Keratinocyte (primary cell): ENCODE measurements around the gene TAMM41. TPM values are rescaled to one million over a fixed set of nuclear protein-coding genes. Genes with fewer than 3 reads are reported as not detected.

ENCODE experiments used
- DNase-seq: peaks from one replicate; pipeline ENCODE4 v3.0.0-alpha.2; 2011; ENCODE audit warnings: low read depth, missing footprints, low spot score
- FAIRE-seq: peaks from 2 replicates; lab custom pipeline; 2011; peaks lifted over from hg19 to GRCh38; lab: Jason Lieb, UNC
- H2AFZ ChIP-seq: 2 replicates; pipeline ENCODE4 v1.6.0; 2012; ENCODE audit warnings: low read length, control low read depth, inconsistent platforms; ENCODE audit not compliant: control insufficient read depth
- H3K27ac ChIP-seq: 2 replicates; pipeline ENCODE4 v1.5.1; 2011; ENCODE audit warnings: low read length; ENCODE audit not compliant: control insufficient read depth, insufficient read depth
- H3K27me3 ChIP-seq: 3 replicates; pipeline ENCODE4 v1.6.0; 2011; ENCODE audit warnings: low read length; ENCODE audit not compliant: control insufficient read depth, insufficient read depth; ENCODE audit errors: extremely low read depth
- H3K36me3 ChIP-seq, 2 experiments: 2 replicates in 1 of 2; 3 replicates in 1 of 2; pipeline ENCODE4 v1.5.1; 2011; ENCODE audit warnings: low read length in 2 of 2, mild to moderate bottlenecking in 1 of 2; ENCODE audit not compliant: control insufficient read depth in 2 of 2, insufficient read depth in 2 of 2; ENCODE audit errors: extremely low read depth in 1 of 2
- H3K4me1 ChIP-seq: 3 replicates; pipeline ENCODE4 v1.5.1; 2011; ENCODE audit warnings: low read length; ENCODE audit not compliant: control insufficient read depth, insufficient read depth; ENCODE audit errors: extremely low read depth
- H3K4me2 ChIP-seq: 3 replicates; pipeline ENCODE4 v1.6.0; 2011; ENCODE audit warnings: low read depth, low read length; ENCODE audit not compliant: control insufficient read depth, insufficient read depth; ENCODE audit errors: extremely low read depth
- H3K4me3 ChIP-seq, 3 experiments: fragments of 200-600 bp in 1 of 3; sonication (generic) in 1 of 3; 2 replicates in 2 of 3; 3 replicates in 1 of 3; pipeline ENCODE4 v1.5.1; 2011 to 2016; ENCODE audit warnings: low read length in 3 of 3, mild to moderate bottlenecking in 3 of 3, control low read depth in 2 of 3, inconsistent platforms in 1 of 3, low read depth in 1 of 3, mixed read lengths in 1 of 3, mixed run types in 1 of 3, moderate library complexity in 1 of 3; ENCODE audit not compliant: control insufficient read depth in 2 of 3, insufficient read depth in 2 of 3; ENCODE audit errors: extremely low read depth in 1 of 3
- H3K79me2 ChIP-seq: 2 replicates; pipeline ENCODE4 v1.6.0; 2012; ENCODE audit warnings: low read length; ENCODE audit not compliant: control insufficient read depth, insufficient read depth
- H3K9ac ChIP-seq: 3 replicates; pipeline ENCODE4 v1.6.0; 2011; ENCODE audit warnings: low read length; ENCODE audit not compliant: control insufficient read depth, insufficient read depth; ENCODE audit errors: extremely low read depth
- H3K9me1 ChIP-seq: 3 replicates; pipeline ENCODE4 v1.6.0; 2011; ENCODE audit warnings: low read length; ENCODE audit not compliant: control insufficient read depth, insufficient read depth; ENCODE audit errors: extremely low read depth
- H3K9me3 ChIP-seq: 2 replicates; pipeline ENCODE4 v1.5.1; 2012; ENCODE audit warnings: low read depth, low read length; ENCODE audit not compliant: control insufficient read depth
- H4K20me1 ChIP-seq: 3 replicates; pipeline ENCODE4 v1.6.0; 2011; ENCODE audit warnings: low read length; ENCODE audit not compliant: control insufficient read depth, insufficient read depth; ENCODE audit errors: extremely low read depth
- EZH2 ChIP-seq: IDR thresholded peaks from one replicate; pipeline ENCODE4 v1.6.1; 2012; ENCODE audit warnings: inconsistent platforms, mild to moderate bottlenecking, low read length, moderate library complexity
- dilution Hi-C: fragments of 300-500 bp; cut with MboI; formaldehyde crosslinking; loops from one replicate; pipeline ENCODE4 v1.7.0; 2020; ENCODE audit warnings: low sequenced_read_pairs; ENCODE audit not compliant: extremely low pct_ligation_motif_present
- polyA plus RNA-seq, 5 experiments: library from polyadenylated mRNA; depleted of rRNA in 3 of 5; stranded (reverse) in 3 of 5; stranded (forward) in 1 of 5; unstranded in 1 of 5; fragments of >200 nt; gene quantifications; 1 replicate in 1 of 5; 2 replicates in 3 of 5; 3 replicates in 1 of 5; pipeline versions ENCODE4 v1.2.1 to v1.2.3, GENCODE V29; 2011 to 2012; ENCODE audit warnings: missing spikeins in 2 of 5, low read depth in 1 of 5, low replicate concordance in 1 of 5
- TF ChIP-seq, protein P1 (sequence below), 3 experiments: IDR thresholded peaks in 1 of 3; conservative IDR thresholded peaks in 1 of 3; optimal IDR thresholded peaks in 1 of 3; 2 replicates in 2 of 3; 3 replicates in 1 of 3; pipeline versions ENCODE3 to v1.5.1; 2011; ENCODE audit warnings: low read length in 3 of 3, mild to moderate bottlenecking in 3 of 3, moderate library complexity in 2 of 3, control low read depth in 1 of 3, inconsistent platforms in 1 of 3; ENCODE audit not compliant: insufficient read depth in 2 of 3; ENCODE audit errors: extremely low read depth in 1 of 3

TAMM41 gene
- polyA plus RNA-seq, 1 donor (not counting 4 experiments of a cell fraction or from before 2014, with no cell fraction given): 22.9 TPM

DNA sequence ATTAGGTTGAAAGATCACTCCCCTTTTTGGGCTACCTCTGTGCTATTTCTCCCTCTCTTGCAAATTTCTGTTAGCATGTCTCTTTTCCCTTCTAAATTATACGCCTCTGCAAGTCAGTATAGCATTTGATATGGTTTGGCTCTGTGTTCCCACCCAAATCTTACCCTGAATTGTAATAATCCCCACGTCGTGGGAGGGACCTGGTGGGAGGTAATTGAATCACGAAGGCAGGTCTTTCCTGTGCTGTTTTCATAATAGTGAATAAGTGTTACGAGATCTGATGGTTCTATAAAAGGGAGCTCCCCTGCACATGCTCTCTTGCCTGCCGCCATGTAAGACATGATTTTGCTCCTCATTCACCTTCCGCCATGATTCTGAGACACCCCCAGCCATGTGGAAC, 41.0 kb downstream of the TAMM41 start:
- no peak overlapping the region for H3K4me2 ChIP-seq
- H3K27me3 ChIP-seq: no peaks in the 10 kb centered on the region
- dilution Hi-C loops: no loop called here
- TF ChIP-seq, protein P1, sequence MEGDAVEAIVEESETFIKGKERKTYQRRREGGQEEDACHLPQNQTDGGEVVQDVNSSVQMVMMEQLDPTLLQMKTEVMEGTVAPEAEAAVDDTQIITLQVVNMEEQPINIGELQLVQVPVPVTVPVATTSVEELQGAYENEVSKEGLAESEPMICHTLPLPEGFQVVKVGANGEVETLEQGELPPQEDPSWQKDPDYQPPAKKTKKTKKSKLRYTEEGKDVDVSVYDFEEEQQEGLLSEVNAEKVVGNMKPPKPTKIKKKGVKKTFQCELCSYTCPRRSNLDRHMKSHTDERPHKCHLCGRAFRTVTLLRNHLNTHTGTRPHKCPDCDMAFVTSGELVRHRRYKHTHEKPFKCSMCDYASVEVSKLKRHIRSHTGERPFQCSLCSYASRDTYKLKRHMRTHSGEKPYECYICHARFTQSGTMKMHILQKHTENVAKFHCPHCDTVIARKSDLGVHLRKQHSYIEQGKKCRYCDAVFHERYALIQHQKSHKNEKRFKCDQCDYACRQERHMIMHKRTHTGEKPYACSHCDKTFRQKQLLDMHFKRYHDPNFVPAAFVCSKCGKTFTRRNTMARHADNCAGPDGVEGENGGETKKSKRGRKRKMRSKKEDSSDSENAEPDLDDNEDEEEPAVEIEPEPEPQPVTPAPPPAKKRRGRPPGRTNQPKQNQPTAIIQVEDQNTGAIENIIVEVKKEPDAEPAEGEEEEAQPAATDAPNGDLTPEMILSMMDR (optimal IDR thresholded peaks at IDR 0.05 in 1 of 3, IDR thresholded peaks at IDR 0.05 in 1 of 3, conservative IDR thresholded peaks at IDR 0.05 in 1 of 3; ENCODE audit: extremely low read depth in 1 of 3, insufficient read depth in 2 of 3, low read length in 3 of 3): no peak
- no peak for TF ChIP-seq EZH2
- no peaks in the 10 kb centered on the region for H4K20me1 ChIP-seq
- no peak overlapping the region for H3K4me3 ChIP-seq
- H2AFZ ChIP-seq: no peak overlapping the region
- H3K9me3 ChIP-seq: no peaks in the 10 kb centered on the region
- H3K79me2 ChIP-seq: no peaks in the 10 kb centered on the region
- no peak overlapping the region for H3K9ac ChIP-seq
- no peaks in the 10 kb centered on the region for H3K9me1 ChIP-seq
- H3K36me3 ChIP-seq: peaks cover 11 to 16% of the 10 kb centered on the region in 2 experiments
- no peak for FAIRE-seq
- H3K4me1 ChIP-seq: peaks cover 6% of the 10 kb centered on the region
- no peak for DNase-seq
- no peak overlapping the region for H3K27ac ChIP-seq

DNA sequence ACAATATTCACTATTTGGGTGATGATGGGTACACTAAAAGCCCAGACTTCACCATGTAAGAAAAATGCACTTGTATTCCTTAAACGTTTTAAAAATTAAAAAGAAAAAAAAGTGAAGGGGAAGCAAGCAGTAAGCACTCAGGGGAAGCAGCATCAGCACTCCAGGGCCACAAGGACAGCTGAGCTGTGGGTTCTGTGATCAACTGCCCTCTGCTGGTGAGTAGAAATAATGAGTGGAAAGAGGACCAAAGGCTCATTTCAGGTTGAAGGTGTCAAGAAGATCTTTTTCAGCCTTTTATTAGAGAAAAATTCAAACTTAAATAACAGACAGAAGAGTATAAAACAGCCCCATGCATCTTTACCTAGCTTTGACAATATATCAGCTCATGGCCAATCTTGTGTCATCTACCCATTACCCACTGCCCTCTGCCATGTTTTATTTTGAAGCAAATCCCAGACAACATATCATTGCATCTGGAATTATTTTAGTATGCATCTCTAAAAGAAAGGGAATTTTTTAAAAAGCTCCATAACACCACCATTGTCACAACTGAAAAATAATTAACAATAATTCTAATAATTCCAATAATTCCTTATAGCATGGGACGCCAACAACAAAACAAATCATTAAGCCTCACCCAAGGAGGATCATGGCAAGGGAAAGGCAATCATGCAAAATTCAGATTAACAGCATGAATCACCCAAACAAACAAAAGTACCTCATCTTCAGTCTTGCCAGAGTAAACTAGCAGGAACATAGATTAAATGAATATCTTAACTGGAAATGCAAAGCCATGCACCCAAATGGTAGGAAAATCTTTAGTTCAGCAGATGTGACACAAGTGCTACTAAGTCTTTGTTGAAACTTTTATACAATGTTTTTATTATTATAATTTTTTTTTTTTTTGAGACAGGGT, 42.5 kb downstream of the TAMM41 start:
- H3K9me3 ChIP-seq: no peaks in the 10 kb centered on the region
- H3K36me3 ChIP-seq: peaks cover 13 to 16% of the 10 kb centered on the region in 2 experiments
- FAIRE-seq: peak; percentile 94
- peaks cover 6% of the 10 kb centered on the region for H3K4me1 ChIP-seq
- H3K27ac ChIP-seq: no peak overlapping the region
- H2AFZ ChIP-seq: no peak overlapping the region
- peak overlapping the region; percentile 25 for H3K4me2 ChIP-seq
- H4K20me1 ChIP-seq: no peaks in the 10 kb centered on the region
- H3K4me3 ChIP-seq: no peak overlapping the region
- H3K9ac ChIP-seq: no peak overlapping the region
- H3K79me2 ChIP-seq: no peaks in the 10 kb centered on the region
- H3K27me3 ChIP-seq: no peaks in the 10 kb centered on the region
- dilution Hi-C loops: no loop called here
- H3K9me1 ChIP-seq: no peaks in the 10 kb centered on the region
- peak; percentile 46 for DNase-seq
- no peak for TF ChIP-seq EZH2
- TF ChIP-seq, protein P1 (optimal IDR thresholded peaks at IDR 0.05 in 1 of 3, IDR thresholded peaks at IDR 0.05 in 1 of 3, conservative IDR thresholded peaks at IDR 0.05 in 1 of 3; ENCODE audit: extremely low read depth in 1 of 3, insufficient read depth in 2 of 3, low read length in 3 of 3): peak; percentile 75 to 83 (median 76)
